HepG2 (cell line): ENCODE results near the gene STX4. TPM values are rescaled to one million over a fixed set of nuclear protein-coding genes. Genes with fewer than 3 reads are reported as not detected.
A peak's percentile ranks its signal among the peaks of the same experiment; 100 is the strongest.

Source experiments
- ATAC-seq: fragments of 200-7000 bp; cut with Tn5 transposase; 3 replicates; pipeline ENCODE4 v1.9.1; 2020; ENCODE audit warnings: mild to moderate bottlenecking, moderate library complexity
- BruUV-seq: library from RNA; stranded (reverse); fragments of 400-500 nt; replicated peaks from 2 replicates; lab custom pipeline; 2021; lab: Mats Ljungman, UMichigan
- CTCF ChIA-PET: fragments of 300-600 bp; formaldehyde crosslinking; extraction: SDS; loops from one replicate; lab custom pipeline; 2021; ENCODE audit warnings: low total read pairs, inconsistent platforms, low intra/inter-chr PET ratio; lab: Yijun Ruan, JAX
- POLR2A ChIA-PET: fragments of 350-600 bp; sonication (Branson Sonifier 250); formaldehyde crosslinking; loops from one replicate; lab custom pipeline; 2020; ENCODE audit warnings: antibody characterized with exemption, inconsistent platforms; lab: Yijun Ruan, JAX
- DNase-seq: peaks from one replicate; pipeline ENCODE4 v3.0.0-alpha.2; 2015; ENCODE audit warnings: low spot score
- FAIRE-seq: peaks from 3 replicates; lab custom pipeline; 2011; peaks lifted over from hg19 to GRCh38; lab: Jason Lieb, UNC
- H2AFZ ChIP-seq: one replicate; pipeline ENCODE4 v1.6.1; 2011; ENCODE audit warnings: low read length, inconsistent platforms
- H3K27ac ChIP-seq: fragments of 300-600 bp; 3 replicates; pipeline ENCODE4 v1.8.0; 2011; ENCODE audit warnings: mixed run types, mild to moderate bottlenecking, mixed read lengths, low read length, inconsistent platforms; ENCODE audit not compliant: insufficient read depth; ENCODE audit errors: extremely low read length
- H3K27me3 ChIP-seq, 2 experiments: fragments of 200-600 bp in 1 of 2; 2 replicates in 1 of 2; 3 replicates in 1 of 2; pipeline versions ENCODE4 v1.6.0 to v1.8.0; 2011; ENCODE audit warnings: low read length in 2 of 2, mild to moderate bottlenecking in 2 of 2, moderate library complexity in 2 of 2, inconsistent platforms in 1 of 2; ENCODE audit not compliant: insufficient read depth in 2 of 2, control insufficient read depth in 1 of 2
- H3K36me3 ChIP-seq, 2 experiments: fragments of 200-600 bp in 1 of 2; replicated peaks in 1 of 2; 2 replicates in 1 of 2; 3 replicates in 1 of 2; pipeline versions ENCODE4 v1.5.1 to v1.8.0; 2011; ENCODE audit warnings: low read length in 2 of 2, inconsistent platforms in 1 of 2; ENCODE audit not compliant: insufficient read depth in 2 of 2, control insufficient read depth in 1 of 2
- H3K4me1 ChIP-seq: 2 replicates; pipeline ENCODE4 v1.5.1; 2012; ENCODE audit warnings: low read length, inconsistent platforms; ENCODE audit not compliant: insufficient read depth
- H3K4me2 ChIP-seq: 2 replicates; pipeline ENCODE4 v1.6.0; 2011; ENCODE audit warnings: low read depth, low read length, inconsistent platforms
- H3K4me3 ChIP-seq, 3 experiments: fragments of 200-600 bp in 1 of 3; sonication (generic), shearing (Covaris generic) in 1 of 3; replicated peaks in 1 of 3; 2 replicates each; pipeline ENCODE4 v1.5.1; 2011 to 2016; ENCODE audit warnings: low read length in 3 of 3, inconsistent platforms in 2 of 3, low read depth in 2 of 3, mild to moderate bottlenecking in 2 of 3, control low read depth in 1 of 3, mixed read lengths in 1 of 3; ENCODE audit not compliant: insufficient read depth in 1 of 3
- H3K79me2 ChIP-seq: one replicate; pipeline ENCODE4 v1.6.1; 2011; ENCODE audit warnings: low read length, inconsistent platforms; ENCODE audit not compliant: insufficient read depth
- H3K9ac ChIP-seq: 2 replicates; pipeline ENCODE4 v1.6.0; 2011; ENCODE audit warnings: mild to moderate bottlenecking, low read depth, low read length, inconsistent platforms; ENCODE audit not compliant: insufficient read depth
- H3K9me3 ChIP-seq: 2 replicates; pipeline ENCODE4 v1.5.1; 2012; ENCODE audit warnings: mild to moderate bottlenecking, low read length
- H4K20me1 ChIP-seq: 2 replicates; pipeline ENCODE4 v1.6.0; 2011; ENCODE audit warnings: inconsistent platforms, mild to moderate bottlenecking, low read length, moderate library complexity; ENCODE audit not compliant: insufficient read depth
- CBFB ChIP-seq: sonication (generic); formaldehyde crosslinking; IDR thresholded peaks from 2 replicates; pipeline ENCODE4 v1.4.0; 2020; ENCODE audit warnings: missing genetic modification reagents
- CENPX ChIP-seq: sonication (generic); formaldehyde crosslinking; IDR thresholded peaks from 2 replicates; pipeline ENCODE4 v1.9.0; 2021; ENCODE audit warnings: mild to moderate bottlenecking, missing genetic modification reagents, moderate library complexity
- ELF1 ChIP-seq: sonication (generic); formaldehyde crosslinking; IDR thresholded peaks from 2 replicates; pipeline ENCODE4 v1.4.0; 2020; ENCODE audit warnings: missing genetic modification reagents
- HDAC6 ChIP-seq: fragments of 200-600 bp; sonication (generic); IDR thresholded peaks from 2 replicates; pipeline ENCODE4 v1.7.0; 2017; ENCODE audit warnings: mild to moderate bottlenecking, antibody characterized with exemption, low read length, low read depth
- HMG20A ChIP-seq: IDR thresholded peaks from 2 replicates; pipeline ENCODE4 v1.6.1; 2016; ENCODE audit warnings: borderline replicate concordance
- HOXA3 ChIP-seq: sonication (generic); formaldehyde crosslinking; IDR thresholded peaks from 2 replicates; pipeline ENCODE4 v1.5.0; 2020; ENCODE audit warnings: missing genetic modification reagents
- RBFOX2 ChIP-seq: fragments of 200-400 bp; formaldehyde crosslinking; IDR thresholded peaks from 2 replicates; pipeline ENCODE4 v1.6.1; 2017; ENCODE audit warnings: low read depth, mild to moderate bottlenecking, low read length
- SMARCE1 ChIP-seq: fragments of 450-650 bp; IDR thresholded peaks from 2 replicates; pipeline ENCODE4 v1.6.1; 2017; ENCODE audit warnings: borderline replicate concordance
- TCF7 ChIP-seq: sonication (generic); IDR thresholded peaks from 2 replicates; pipeline ENCODE4 v1.6.1; 2016; ENCODE audit warnings: antibody characterized with exemption, low read depth
- ZBTB7A ChIP-seq: sonication (generic); formaldehyde crosslinking; IDR thresholded peaks from 2 replicates; pipeline ENCODE4 v1.8.0; 2022; ENCODE audit warnings: mild to moderate bottlenecking, missing genetic modification reagents
- ZFP36 ChIP-seq: fragments of 150-350 bp; IDR thresholded peaks from 2 replicates; pipeline ENCODE4 v1.6.1; 2018; ENCODE audit warnings: borderline replicate concordance, low read length, low read depth; ENCODE audit not compliant: partially characterized antibody
- ZHX2 ChIP-seq, 2 experiments: sonication (generic) in 1 of 2; formaldehyde crosslinking in 1 of 2; IDR thresholded peaks; 2 replicates each; pipeline versions ENCODE4 v1.6.1 to v1.9.0; 2014 to 2022; ENCODE audit warnings: antibody characterized with exemption in 1 of 2, borderline replicate concordance in 1 of 2, inconsistent platforms in 1 of 2, low read depth in 1 of 2, missing genetic modification reagents in 1 of 2
- ZNF292 ChIP-seq: sonication (generic); formaldehyde crosslinking; IDR thresholded peaks from 2 replicates; pipeline ENCODE4 v1.8.1; 2022; ENCODE audit warnings: mild to moderate bottlenecking, low read depth, missing genetic modification reagents, borderline replicate concordance
- ZNF512 ChIP-seq: sonication (generic); formaldehyde crosslinking; IDR thresholded peaks from 2 replicates; pipeline ENCODE4 v1.4.0; 2020; ENCODE audit warnings: mild to moderate bottlenecking, missing genetic modification reagents
- ZNF607 ChIP-seq: sonication (generic); formaldehyde crosslinking; IDR thresholded peaks from 2 replicates; pipeline ENCODE4 v1.5.1; 2020; ENCODE audit warnings: missing genetic modification reagents, mild to moderate bottlenecking, borderline replicate concordance
- ZNF670 ChIP-seq: sonication (generic); formaldehyde crosslinking; IDR thresholded peaks from 2 replicates; pipeline ENCODE4 v1.8.0; 2022; ENCODE audit warnings: mild to moderate bottlenecking, missing genetic modification reagents, borderline replicate concordance
- WGBS: methylation state at CpG from one replicate; pipeline ENCODE4 v1.1.6; 2017; ENCODE audit warnings: low lambda C conversion rate; 5-methylcytosine and 5-hydroxymethylcytosine counted together
- in situ Hi-C: cut with HindIII; loops from 2 replicates; pipeline ENCODE4 v1.10.0; 2017; ENCODE audit warnings: low pct_unique_long_range_greater_than_20kb; ENCODE audit not compliant: extremely low pct_ligation_motif_present
- intact Hi-C: fragments of 100-400 bp; cut with micrococcal nuclease; formaldehyde crosslinking; loops from one replicate; pipeline ENCODE4 v1.10.0; 2022; ENCODE audit not compliant: unreplicated experiment
- polyA plus RNA-seq, 8 experiments: library from polyadenylated mRNA; depleted of rRNA in 3 of 8; stranded (reverse) in 7 of 8; unstranded in 1 of 8; fragments of >200 nt; fragmentation: Illumina TruSeq in 4 of 8; extraction: Trizol in 4 of 8; gene quantifications; 2 replicates each; pipeline versions ENCODE4 v1.2.1 to v1.2.3, GENCODE V29; 2011 to 2016; ENCODE audit warnings: low read depth in 4 of 8, missing spikeins in 1 of 8, mixed read lengths in 1 of 8; ENCODE audit not compliant: insufficient read depth in 1 of 8
- total RNA-seq, 5 experiments: library from RNA; depleted of rRNA; stranded (reverse); fragments of >200 nt; fragmentation: Illumina TruSeq; extraction: Trizol; gene quantifications; 2 replicates each; pipeline ENCODE4 v1.2.3, GENCODE V29; 2016; ENCODE audit warnings: low read depth in 1 of 5

The STX4 gene
- total and polyA plus RNA-seq, 2 of the 13 experiments (the other 11 are each of a cell fraction or from before 2014, with no cell fraction given), result 29.2 to 34.6 TPM

GRCh38 chr16:30996324-30996984, 36.9 kb upstream of the STX4 start:
- WGBS, result under 1% methylated on average over 21 of the region's 23 CpGs
- peak; percentile 77 for FAIRE-seq
- TF ChIP-seq HDAC6, result no peak
- TF ChIP-seq ZNF607 (CRISPR knock-in tag), result no peak; the same call in 1 of the 2 replicates
- TF ChIP-seq ZNF292, result no peak; the same call in 1 of the 2 replicates
- TF ChIP-seq ZHX2 (IDR thresholded peaks at IDR 0.05; ENCODE audit: low read depth), result peak; percentile 48
- no peak for TF ChIP-seq ZHX2 (CRISPR knock-in tag; IDR thresholded peaks at IDR 0.05; ENCODE audit: borderline replicate concordance)
- TF ChIP-seq CBFB, result peak; percentile 38; the same call in 1 of the 2 replicates
- no peak for TF ChIP-seq ZNF670 (CRISPR knock-in tag)
- TF ChIP-seq ZFP36, result no peak
- TF ChIP-seq ZBTB7A, result no peak
- peak; percentile 27; the same call in 1 of the 2 replicates for TF ChIP-seq HMG20A
- TF ChIP-seq CENPX, result no peak
- no peak for TF ChIP-seq ZNF512 (CRISPR knock-in tag)
- no peak for TF ChIP-seq TCF7
- TF ChIP-seq ELF1 (CRISPR knock-in tag), result no peak
- peak; percentile 55; the same call in 1 of the 2 replicates for TF ChIP-seq HOXA3 (CRISPR knock-in tag)
- no peak for TF ChIP-seq SMARCE1
- peak; percentile 57; the same call in 1 of the 2 replicates for TF ChIP-seq RBFOX2

More at GRCh38 chr16:30996324-30996984, 36.9 kb upstream of the STX4 start:
- POLR2A ChIA-PET, result interaction anchor here (0.8 to 5.9 kb wide), 20 partner anchors 8 to 704 kb away, joined by 3 to 81 read pairs (median 8); partner anchors contain the start of genes FUS, HSD3B7, KAT8 and STX4
- CTCF ChIA-PET, result no interaction called here
- peak; percentile 26 for ATAC-seq
- Histone ChIP-seq H3K27ac (peak overlapping the region; percentile 93), H3K4me3 (peak overlapping the region; percentile 84 to 89 (median 84)), H3K79me2 (no peaks in the 10 kb centered on the region), H2AFZ (peak overlapping the region; percentile 15), H3K4me2 (peak overlapping the region; percentile 97), H4K20me1 (no peaks in the 10 kb centered on the region), H3K9ac (peak overlapping the region; percentile 79), H3K9me3 (no peaks in the 10 kb centered on the region), H3K36me3 (no peaks in the 10 kb centered on the region), H3K27me3 (no peaks in the 10 kb centered on the region), H3K4me1 (peaks cover 87% of the 10 kb centered on the region)
- in situ Hi-C loops (loop anchor here (10.0 to 25.0 kb wide), 2 partner anchors 716 to 878 kb away; partner anchors contain the start of gene ZNF267), intact Hi-C loops (loop anchor here (1.0 to 5.0 kb wide), 3 partner anchors 11 to 209 kb away; partner anchors contain the start of genes HSD3B7 and ZNF629)
- no TSS peak for BruUV-seq
- peak; percentile 92 for DNase-seq
